Tibial artery (tissue), 4 donors: ENCODE results near the gene AFF3.
A peak's percentile ranks its signal among the peaks of the same experiment; 100 is the strongest.

Experiments used
- DNase-seq, 2 donors: peaks; one replicate each; pipeline ENCODE4 v3.0.0-alpha.2; 2019
- H3K27ac ChIP-seq, 2 donors: fragments of 200-600 bp; sonication (generic) in 1 of 2; 1 replicate in 1 of 2; 2 replicates in 1 of 2; pipeline ENCODE4 v1.5.1; 2018 to 2019; ENCODE audit warnings: mild to moderate bottlenecking in 1 of 2
- H3K27me3 ChIP-seq, 2 donors: fragments of 200-600 bp; sonication (generic) in 1 of 2; one replicate each; pipeline versions ENCODE4 v1.5.1 to v1.6.0; 2016 to 2019
- H3K36me3 ChIP-seq, 3 donors: fragments of 200-600 bp; sonication (generic) in 2 of 3; one replicate each; pipeline ENCODE4 v1.5.1; 2016 to 2019; ENCODE audit warnings: mild to moderate bottlenecking in 2 of 3
- H3K4me1 ChIP-seq, 4 donors: fragments of 200-600 bp; sonication (generic) in 2 of 4; 1 replicate in 3 of 4; 2 replicates in 1 of 4; pipeline ENCODE4 v1.5.1; 2016 to 2019
- H3K4me3 ChIP-seq, 2 donors: fragments of 200-600 bp; sonication (generic) in 1 of 2; 1 replicate in 1 of 2; 2 replicates in 1 of 2; pipeline ENCODE4 v1.5.1; 2018 to 2019; ENCODE audit warnings: mild to moderate bottlenecking in 2 of 2
- H3K9me3 ChIP-seq, 3 donors: fragments of 200-600 bp; sonication (generic) in 1 of 3; one replicate each; pipeline ENCODE4 v1.5.1; 2016 to 2019
- intact Hi-C: fragments of 100-400 bp; cut with DNase I; formaldehyde crosslinking; loops from one replicate; pipeline ENCODE4 v1.15.0; 2023; ENCODE audit warnings: low total_unique reads
- TF ChIP-seq, protein P1 (sequence below), 2 experiments: fragments of 200-600 bp in 1 of 2; fragments of 450-650 bp in 1 of 2; IDR thresholded peaks; one replicate each; pipeline ENCODE4 v1.5.1; 2017 to 2019; ENCODE audit warnings: antibody characterized with exemption in 2 of 2, mild to moderate bottlenecking in 1 of 2, moderate library complexity in 1 of 2

The AFF3 gene

DNA sequence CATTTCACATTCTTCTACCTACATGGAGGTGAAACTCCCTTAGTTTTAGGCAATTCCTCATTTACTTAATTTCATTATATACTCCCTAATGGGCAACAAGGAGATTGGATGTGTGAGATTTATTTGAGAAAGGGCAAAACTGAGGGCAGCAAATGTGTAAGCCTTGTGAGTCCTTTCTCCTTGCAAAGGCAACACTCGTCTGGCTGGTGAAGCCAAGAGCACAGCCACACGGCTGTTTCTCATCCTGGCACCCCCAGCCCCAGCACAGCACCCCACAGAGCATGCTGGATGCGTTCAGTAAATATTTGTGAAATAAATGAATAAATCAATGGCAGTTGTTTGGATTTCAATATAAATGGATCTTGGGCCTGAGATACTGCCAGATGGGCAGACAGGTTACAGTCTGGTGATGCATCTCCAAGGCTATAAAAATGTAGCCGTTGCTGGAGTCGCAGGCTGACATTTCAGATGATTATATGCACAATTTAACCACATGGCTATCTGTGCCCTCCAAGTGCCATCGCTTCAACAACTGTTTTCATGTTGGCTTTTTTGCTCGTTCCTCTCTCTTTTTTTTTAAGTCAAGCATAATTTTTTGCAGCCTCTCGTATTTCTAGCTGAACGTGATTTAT, 498.5 kb downstream of the AFF3 start:
- no peak for DNase-seq
- intact Hi-C loops = no loop called here
- Histone ChIP-seq H3K27me3 (no peaks in the 10 kb centered on the region), H3K36me3 (no peaks in the 10 kb centered on the region), H3K9me3 (no peaks in the 10 kb centered on the region), H3K4me3 (no peak overlapping the region), H3K4me1 (peaks cover 0 to 47% (median 16%) of the 10 kb centered on the region in 4 donors), H3K27ac (no peak overlapping the region)
- TF ChIP-seq, protein P1, sequence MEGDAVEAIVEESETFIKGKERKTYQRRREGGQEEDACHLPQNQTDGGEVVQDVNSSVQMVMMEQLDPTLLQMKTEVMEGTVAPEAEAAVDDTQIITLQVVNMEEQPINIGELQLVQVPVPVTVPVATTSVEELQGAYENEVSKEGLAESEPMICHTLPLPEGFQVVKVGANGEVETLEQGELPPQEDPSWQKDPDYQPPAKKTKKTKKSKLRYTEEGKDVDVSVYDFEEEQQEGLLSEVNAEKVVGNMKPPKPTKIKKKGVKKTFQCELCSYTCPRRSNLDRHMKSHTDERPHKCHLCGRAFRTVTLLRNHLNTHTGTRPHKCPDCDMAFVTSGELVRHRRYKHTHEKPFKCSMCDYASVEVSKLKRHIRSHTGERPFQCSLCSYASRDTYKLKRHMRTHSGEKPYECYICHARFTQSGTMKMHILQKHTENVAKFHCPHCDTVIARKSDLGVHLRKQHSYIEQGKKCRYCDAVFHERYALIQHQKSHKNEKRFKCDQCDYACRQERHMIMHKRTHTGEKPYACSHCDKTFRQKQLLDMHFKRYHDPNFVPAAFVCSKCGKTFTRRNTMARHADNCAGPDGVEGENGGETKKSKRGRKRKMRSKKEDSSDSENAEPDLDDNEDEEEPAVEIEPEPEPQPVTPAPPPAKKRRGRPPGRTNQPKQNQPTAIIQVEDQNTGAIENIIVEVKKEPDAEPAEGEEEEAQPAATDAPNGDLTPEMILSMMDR (IDR thresholded peaks at IDR 0.05) = no peak

DNA sequence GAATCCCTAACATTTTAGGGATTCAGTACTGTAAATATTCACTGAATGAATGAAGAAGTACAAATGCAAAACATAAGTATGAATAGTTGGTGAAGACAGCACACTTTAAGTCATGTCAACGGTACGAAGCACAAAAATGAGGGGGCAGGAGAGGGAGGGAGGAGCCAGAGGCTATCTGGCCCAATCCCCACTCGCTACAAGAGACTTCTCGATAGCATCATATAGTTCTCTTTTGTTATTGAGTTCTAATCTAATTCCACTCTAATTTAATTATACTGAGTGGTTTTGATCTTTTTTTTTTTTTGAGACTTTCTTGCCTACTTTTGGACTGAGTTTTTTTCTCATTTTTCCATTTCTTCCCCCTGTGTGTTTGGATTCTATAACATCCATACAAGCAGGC, 500.4 kb downstream of the AFF3 start:
- TF ChIP-seq, protein P1 (IDR thresholded peaks at IDR 0.05) = no peak
- Histone ChIP-seq H3K4me1 (peaks cover 0 to 38% (median 17%) of the 10 kb centered on the region in 4 donors), H3K27me3 (no peaks in the 10 kb centered on the region), H3K4me3 (no peak overlapping the region), H3K27ac (no peak overlapping the region), H3K36me3 (no peaks in the 10 kb centered on the region), H3K9me3 (no peaks in the 10 kb centered on the region)
- DNase-seq = no peak
- intact Hi-C loops = no loop called here

DNA sequence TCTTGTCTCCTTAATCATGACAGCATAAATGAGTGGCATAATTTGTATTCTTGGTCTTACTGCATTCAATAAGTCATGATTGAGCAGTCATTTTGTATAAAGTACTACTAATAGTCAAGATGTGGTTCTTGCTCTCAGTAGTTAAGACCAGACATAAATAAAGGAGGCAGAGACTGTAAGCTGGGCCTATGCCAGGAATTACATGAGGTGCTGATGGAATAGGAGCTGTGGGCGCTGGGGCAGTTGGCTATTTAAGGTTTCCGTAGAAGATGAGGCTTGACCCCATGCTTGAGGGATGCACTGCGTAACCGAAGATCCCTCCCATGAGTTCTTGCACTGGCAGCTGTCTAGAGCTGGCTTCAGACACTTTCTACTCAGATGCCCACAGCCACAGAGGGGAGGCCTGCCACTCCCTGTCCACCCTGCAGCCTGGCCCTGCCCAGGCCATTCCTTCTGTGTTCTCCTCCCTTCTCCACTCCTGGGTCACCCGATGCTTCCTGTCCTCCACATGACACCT, 501.7 kb downstream of the AFF3 start:
- H3K4me1 ChIP-seq = peaks cover 0 to 51% (median 29%) of the 10 kb centered on the region in 4 donors
- intact Hi-C loops = no loop called here
- H3K9me3 ChIP-seq = no peaks in the 10 kb centered on the region
- no peak overlapping the region for H3K4me3 ChIP-seq
- TF ChIP-seq, protein P1 (IDR thresholded peaks at IDR 0.05) = no peak
- no peak for DNase-seq
- no peaks in the 10 kb centered on the region for H3K36me3 ChIP-seq
- H3K27me3 ChIP-seq = no peaks in the 10 kb centered on the region
- no peak overlapping the region for H3K27ac ChIP-seq

DNA sequence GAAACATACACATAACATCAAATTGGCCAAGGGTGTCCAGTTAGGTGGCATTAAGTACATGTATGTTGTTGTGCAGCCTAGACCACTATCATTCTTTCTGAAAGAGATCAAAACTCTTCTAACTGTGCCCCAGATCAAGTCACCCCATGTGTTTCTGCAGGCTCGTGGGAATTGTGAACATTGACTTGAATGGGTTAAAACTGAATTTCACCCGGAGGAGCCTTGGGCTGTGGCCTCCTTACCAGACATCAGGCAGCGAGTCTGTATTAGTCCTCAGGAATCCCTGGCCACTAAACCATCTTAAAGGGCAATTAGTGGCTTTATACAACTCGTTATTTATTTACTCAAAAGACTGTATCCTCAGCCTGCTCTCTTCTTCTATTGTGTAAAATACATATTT, 503.6 kb downstream of the AFF3 start:
- Histone ChIP-seq H3K27ac (no peak overlapping the region), H3K9me3 (no peaks in the 10 kb centered on the region), H3K36me3 (no peaks in the 10 kb centered on the region), H3K4me3 (no peak overlapping the region), H3K4me1 (peaks cover 0 to 42% (median 21%) of the 10 kb centered on the region in 4 donors), H3K27me3 (no peaks in the 10 kb centered on the region)
- intact Hi-C loops = no loop called here
- no peak for DNase-seq
- TF ChIP-seq, protein P1 (IDR thresholded peaks at IDR 0.05) = no peak

DNA sequence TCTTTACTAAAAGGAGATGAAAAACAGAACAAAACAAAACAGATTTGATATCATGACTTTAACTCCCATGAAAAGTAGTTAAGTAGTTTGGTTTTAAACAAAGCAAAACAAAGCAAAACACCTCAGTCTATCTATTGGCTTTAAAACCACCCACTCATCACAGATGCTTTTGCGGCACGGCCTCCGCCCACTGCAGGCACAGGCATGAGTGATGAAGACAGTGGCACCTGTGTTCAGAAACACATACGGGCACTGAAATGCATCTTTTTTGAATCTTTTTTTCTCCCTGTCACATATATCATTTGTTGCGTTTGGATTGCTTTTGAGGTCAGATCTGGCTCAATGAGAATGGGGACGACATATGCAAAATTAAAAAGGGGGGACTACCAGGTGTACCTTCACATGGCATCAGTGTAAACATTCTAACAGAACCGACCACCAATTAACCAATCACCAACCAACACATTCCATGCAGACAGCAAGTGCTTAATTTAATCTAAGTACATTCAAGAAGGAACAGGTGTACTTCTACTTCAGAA, 505.2 kb downstream of the AFF3 start:
- Histone ChIP-seq H3K36me3 (no peaks in the 10 kb centered on the region), H3K4me1 (peaks cover 0 to 36% (median 21%) of the 10 kb centered on the region in 4 donors), H3K9me3 (no peaks in the 10 kb centered on the region), H3K27me3 (no peaks in the 10 kb centered on the region), H3K27ac (peak overlapping the region; percentile 67 to 74), H3K4me3 (no peak overlapping the region)
- TF ChIP-seq, protein P1 (IDR thresholded peaks at IDR 0.05) = no peak
- no peak for DNase-seq
- intact Hi-C loops = no loop called here
